Measurements from ENCODE around the gene MAPK11. TPM values are rescaled to one million over a fixed set of nuclear protein-coding genes. Genes with fewer than 3 reads are reported as not detected.

Gene MAPK11
- 5.2 to 7.7 TPM (median 7.0 TPM) in 5 replicates for total RNA-seq (2022; extraction: Qiagen RNA extraction)

GRCh38 chr22:50269970-50270665, at the start of gene MAPK11:
Gene MAPK11, minus strand, starts transcription at chr22:50270380. Its CDS starts 88 bp downstream, at chr22:50270292.

GRCh38 chr22:50306753-50307749, 36.9 kb upstream of the MAPK11 start, which contains the start of gene PLXNB2:
Gene PLXNB2, minus strand, starts transcription at chr22:50307646. Its CDS starts 17,062 bp downstream, at chr22:50290584.

GRCh38 chr22:50261615-50262459, 8.3 kb downstream of the MAPK11 start, which contains the start of gene MAPK12:
Gene MAPK12, minus strand, starts transcription at chr22:50261683. Its CDS starts 174 bp downstream, at chr22:50261509.

GRCh38 chr22:50250555-50251476, 19.4 kb downstream of the MAPK11 start, which contains the start of gene HDAC10:
Gene HDAC10, minus strand, starts transcription at chr22:50251265. Its CDS starts 233 bp downstream, at chr22:50251032.

GRCh38 chr22:50244420-50245213, 25.6 kb downstream of the MAPK11 start, which contains the start of gene TUBGCP6:
Gene TUBGCP6, minus strand, starts transcription at chr22:50245023. Its CDS starts 564 bp downstream, at chr22:50244459.

Other genes starting within 250 kb of the MAPK11 start
- gene TTLL8, start 212.1 kb downstream of the MAPK11 start, total RNA-seq (2022; extraction: Qiagen RNA extraction) = not detected in 5 replicates
- not detected in 5 replicates for gene MLC1, start 185.0 kb downstream of the MAPK11 start, total RNA-seq (2022; extraction: Qiagen RNA extraction)
- not detected in 5 replicates for gene MOV10L1, start 180.4 kb downstream of the MAPK11 start, total RNA-seq (2022; extraction: Qiagen RNA extraction)
- 5.1 to 7.0 TPM (median 6.5 TPM) in 5 replicates for gene PANX2, start 99.6 kb downstream of the MAPK11 start, total RNA-seq (2022; extraction: Qiagen RNA extraction)
- 21.9 to 37.7 TPM (median 37.1 TPM) in 5 replicates for gene TRABD, start 84.5 kb downstream of the MAPK11 start, total RNA-seq (2022; extraction: Qiagen RNA extraction)
- 12.3 to 20.5 TPM (median 20.0 TPM) in 5 replicates for gene SELENOO, start 69.4 kb downstream of the MAPK11 start, total RNA-seq (2022; extraction: Qiagen RNA extraction)
- 6.1 to 12.0 TPM (median 11.0 TPM) in 5 replicates for gene TUBGCP6, start 25.4 kb downstream of the MAPK11 start, total RNA-seq (2022; extraction: Qiagen RNA extraction)
- 6.5 to 14.1 TPM (median 12.6 TPM) in 5 replicates for gene HDAC10, start 19.1 kb downstream of the MAPK11 start, total RNA-seq (2022; extraction: Qiagen RNA extraction)
- 17.2 to 30.4 TPM (median 25.2 TPM) in 5 replicates for gene MAPK12, start 8.7 kb downstream of the MAPK11 start, total RNA-seq (2022; extraction: Qiagen RNA extraction)
- gene PLXNB2, start 37.3 kb upstream of the MAPK11 start, total RNA-seq (2022; extraction: Qiagen RNA extraction) = 86.0 to 120 TPM (median 115 TPM) in 5 replicates
- 2.4 to 5.1 TPM (median 2.7 TPM) in 5 replicates for gene DENND6B, start 56.6 kb upstream of the MAPK11 start, total RNA-seq (2022; extraction: Qiagen RNA extraction)
- gene PPP6R2, start 72.9 kb upstream of the MAPK11 start, total RNA-seq (2022; extraction: Qiagen RNA extraction) = 9.1 to 14.9 TPM (median 12.3 TPM) in 5 replicates
- 16.7 to 25.8 TPM (median 24.6 TPM) in 5 replicates for gene SBF1, start 204.7 kb upstream of the MAPK11 start, total RNA-seq (2022; extraction: Qiagen RNA extraction)
- gene ADM2, start 211.2 kb upstream of the MAPK11 start, total RNA-seq (2022; extraction: Qiagen RNA extraction) = 0.44 to 0.68 TPM (median 0.51 TPM) in 5 replicates
- 0.11 TPM in 1 of 5 replicates, not detected in the others for gene MIOX, start 216.5 kb upstream of the MAPK11 start, total RNA-seq (2022; extraction: Qiagen RNA extraction)
- 33.1 to 55.0 TPM (median 49.4 TPM) in 5 replicates for gene LMF2, start 237.3 kb upstream of the MAPK11 start, total RNA-seq (2022; extraction: Qiagen RNA extraction)
- gene NCAPH2, start 237.8 kb upstream of the MAPK11 start, total RNA-seq (2022; extraction: Qiagen RNA extraction) = 30.2 to 41.7 TPM (median 38.7 TPM) in 5 replicates

Measured in A549 treated with Mapracorat at 1 μM for 4 hours (cell line).